H1 (cell line): ENCODE measurements around the gene PTPRF. TPM values are rescaled to one million over a fixed set of nuclear protein-coding genes. Genes with fewer than 3 reads are reported as not detected.

Source experiments
- CTCF ChIA-PET: fragments of 300-600 bp; sonication (Branson Sonifier 250); formaldehyde crosslinking; loops from one replicate; lab custom pipeline; 2021; ENCODE audit not compliant: partially characterized antibody; lab: Charles Lee
- POLR2A ChIA-PET: fragments of 300-600 bp; sonication (Branson Sonifier 250); formaldehyde crosslinking; loops from one replicate; lab custom pipeline; 2021; ENCODE audit warnings: inconsistent platforms; ENCODE audit not compliant: partially characterized antibody; lab: Charles Lee
- DNase-seq, 2 experiments: peaks; one replicate each; pipeline versions ENCODE4 v3.0.0 to v3.0.0-alpha.2; 2010 to 2022; ENCODE audit warnings: low spot score in 2 of 2, low read depth in 1 of 2, mixed read lengths in 1 of 2
- FAIRE-seq: peaks from 2 replicates; lab custom pipeline; 2011; peaks lifted over from hg19 to GRCh38; lab: Jason Lieb, UNC
- H2AFZ ChIP-seq: 2 replicates; pipeline ENCODE4 v1.8.1; 2012; ENCODE audit warnings: low read length, inconsistent platforms
- H2AK5ac ChIP-seq: 2 replicates; pipeline ENCODE4 v1.6.1; 2013; ENCODE audit warnings: low read depth, low read length
- H2BK120ac ChIP-seq: replicated peaks from 2 replicates; pipeline ENCODE3; 2013; ENCODE audit warnings: low read depth, low read length, inconsistent platforms
- H2BK12ac ChIP-seq: 2 replicates; pipeline ENCODE4 v1.6.1; 2013; ENCODE audit warnings: low read depth, low read length
- H2BK15ac ChIP-seq: 2 replicates; pipeline ENCODE4 v1.6.1; 2013; ENCODE audit warnings: low read length
- H2BK20ac ChIP-seq: 2 replicates; pipeline ENCODE4 v1.6.1; 2013; ENCODE audit warnings: low read length
- H2BK5ac ChIP-seq: 2 replicates; pipeline ENCODE4 v1.6.1; 2013; ENCODE audit warnings: low read depth, low read length
- H3K14ac ChIP-seq: 2 replicates; pipeline ENCODE4 v1.6.1; 2013; ENCODE audit warnings: inconsistent platforms; ENCODE audit not compliant: insufficient read length
- H3K18ac ChIP-seq: 2 replicates; pipeline ENCODE4 v1.6.1; 2013; ENCODE audit warnings: low read length; ENCODE audit errors: extremely low read depth
- H3K23ac ChIP-seq: 2 replicates; pipeline ENCODE4 v1.6.1; 2013; ENCODE audit warnings: inconsistent platforms; ENCODE audit not compliant: insufficient read length
- H3K23me2 ChIP-seq: 2 replicates; pipeline ENCODE4 v1.6.1; 2013; ENCODE audit warnings: low read depth, low read length
- H3K27ac ChIP-seq: 2 replicates; pipeline ENCODE4 v1.6.1; 2011; ENCODE audit warnings: low read depth, low read length, inconsistent platforms
- H3K27me3 ChIP-seq, 4 experiments: replicated peaks in 1 of 4; 1 replicate in 1 of 4; 2 replicates in 3 of 4; pipeline versions ENCODE4 v1.6.1 to v1.8.1; 2011 to 2013; ENCODE audit warnings: low read length in 3 of 4, mild to moderate bottlenecking in 3 of 4, inconsistent platforms in 2 of 4, mixed read lengths in 2 of 4, moderate library complexity in 1 of 4; ENCODE audit not compliant: control insufficient read depth in 3 of 4, insufficient read depth in 3 of 4; ENCODE audit errors: extremely low read depth in 1 of 4
- H3K36me3 ChIP-seq, 4 experiments: 2 replicates each; pipeline versions ENCODE4 v1.6.1 to v1.8.1; 2011 to 2013; ENCODE audit warnings: mild to moderate bottlenecking in 4 of 4, low read length in 3 of 4, moderate library complexity in 2 of 4, control low read depth in 1 of 4, inconsistent platforms in 1 of 4; ENCODE audit not compliant: insufficient read depth in 4 of 4, control insufficient read depth in 2 of 4
- H3K4ac ChIP-seq: replicated peaks from 2 replicates; pipeline ENCODE3; 2013; ENCODE audit warnings: low read length, low read depth, mixed read lengths, inconsistent platforms; ENCODE audit not compliant: insufficient read length
- H3K4me1 ChIP-seq, 4 experiments: replicated peaks in 1 of 4; 1 replicate in 1 of 4; 2 replicates in 3 of 4; pipeline versions ENCODE4 v1.6.1 to v1.8.1; 2011 to 2013; ENCODE audit warnings: low read length in 3 of 4, inconsistent platforms in 2 of 4, mixed read lengths in 1 of 4; ENCODE audit not compliant: insufficient read depth in 4 of 4, control insufficient read depth in 3 of 4
- H3K4me2 ChIP-seq, 2 experiments: 2 replicates each; pipeline versions ENCODE4 v1.6.1 to v1.8.1; 2011 to 2013; ENCODE audit warnings: low read depth in 2 of 2, low read length in 2 of 2, control low read depth in 1 of 2, inconsistent platforms in 1 of 2, mild to moderate bottlenecking in 1 of 2; ENCODE audit not compliant: insufficient read depth in 1 of 2
- H3K4me3 ChIP-seq, 4 experiments: fragments of 200-600, 300-600 bp in 1 of 4; sonication (generic), shearing (Covaris generic), sonication (Bioruptor Twin) in 1 of 4; 2 replicates each; pipeline versions ENCODE4 v1.5.1 to v1.8.1; 2011 to 2016; ENCODE audit warnings: low read length in 4 of 4, low read depth in 3 of 4, control low read depth in 2 of 4, inconsistent platforms in 2 of 4, mild to moderate bottlenecking in 2 of 4, mixed read lengths in 1 of 4, moderate library complexity in 1 of 4; ENCODE audit not compliant: insufficient read depth in 2 of 4; ENCODE audit errors: extremely low read depth in 1 of 4
- H3K56ac ChIP-seq: replicated peaks from 2 replicates; pipeline ENCODE3; 2013; ENCODE audit warnings: low read depth, mild to moderate bottlenecking, mixed read lengths, low read length, inconsistent platforms; ENCODE audit not compliant: insufficient read length
- H3K79me1 ChIP-seq: 2 replicates; pipeline ENCODE4 v1.6.1; 2013; ENCODE audit warnings: low read depth, low read length, control low read depth
- H3K79me2 ChIP-seq, 2 experiments: 2 replicates each; pipeline versions ENCODE4 v1.6.1 to v1.8.1; 2012 to 2013; ENCODE audit warnings: low read length in 2 of 2, mild to moderate bottlenecking in 2 of 2, inconsistent platforms in 1 of 2; ENCODE audit not compliant: insufficient read depth in 2 of 2, control insufficient read depth in 1 of 2
- H3K9ac ChIP-seq, 4 experiments: replicated peaks in 1 of 4; 1 replicate in 1 of 4; 2 replicates in 3 of 4; pipeline versions ENCODE4 v1.6.1 to v1.8.1; 2011 to 2013; ENCODE audit warnings: low read depth in 3 of 4, low read length in 3 of 4, control low read depth in 2 of 4, mild to moderate bottlenecking in 2 of 4, moderate library complexity in 2 of 4, inconsistent platforms in 1 of 4; ENCODE audit errors: extremely low read depth in 1 of 4
- H3K9me3 ChIP-seq, 2 experiments: 2 replicates each; pipeline versions ENCODE4 v1.6.1 to v1.8.1; 2012 to 2013; ENCODE audit warnings: mild to moderate bottlenecking in 2 of 2, moderate library complexity in 2 of 2, control low read depth in 1 of 2, inconsistent platforms in 1 of 2, low read depth in 1 of 2, low read length in 1 of 2, mixed read lengths in 1 of 2; ENCODE audit not compliant: insufficient read depth in 2 of 2
- H4K20me1 ChIP-seq, 2 experiments: replicated peaks in 1 of 2; 2 replicates each; pipeline versions ENCODE3 to v1.8.1; 2011 to 2013; ENCODE audit warnings: inconsistent platforms in 2 of 2, low read length in 2 of 2, mild to moderate bottlenecking in 1 of 2; ENCODE audit not compliant: insufficient read depth in 2 of 2, control insufficient read depth in 1 of 2
- H4K5ac ChIP-seq: 2 replicates; pipeline ENCODE4 v1.6.1; 2013; ENCODE audit warnings: low read length, low read depth, mixed read lengths, inconsistent platforms; ENCODE audit not compliant: insufficient read length
- H4K8ac ChIP-seq: 2 replicates; pipeline ENCODE4 v1.8.0; 2013; ENCODE audit warnings: mild to moderate bottlenecking, moderate library complexity, low read length, inconsistent platforms; ENCODE audit not compliant: insufficient read depth; ENCODE audit errors: extremely low read depth
- H4K91ac ChIP-seq: replicated peaks from 2 replicates; pipeline ENCODE3; 2013; ENCODE audit warnings: low read length, mixed read lengths, inconsistent platforms; ENCODE audit not compliant: insufficient read length
- CBX8 ChIP-seq: fragments of 300-800, 300-1000 bp; sonication (generic); IDR thresholded peaks from 2 replicates; pipeline ENCODE4 v1.7.1; 2016; ENCODE audit warnings: low read depth, low read length, borderline replicate concordance
- E2F6 ChIP-seq: IDR thresholded peaks from 2 replicates; pipeline ENCODE4 v1.6.1; 2012; ENCODE audit warnings: inconsistent platforms
- FOSL1 ChIP-seq: IDR thresholded peaks from 2 replicates; pipeline ENCODE4 v1.6.1; 2011; ENCODE audit warnings: mild to moderate bottlenecking, low read depth, low read length, moderate library complexity; ENCODE audit not compliant: insufficient read depth
- GABPA ChIP-seq: IDR thresholded peaks from 2 replicates; pipeline ENCODE4 v1.6.1; 2011; ENCODE audit warnings: mild to moderate bottlenecking, low read length, moderate library complexity, borderline replicate concordance; ENCODE audit not compliant: insufficient read depth
- HDAC6 ChIP-seq: IDR thresholded peaks from one replicate; pipeline ENCODE4 v1.7.1; 2012; ENCODE audit warnings: low read depth, mild to moderate bottlenecking, inconsistent platforms, low read length, moderate library complexity
- KDM1A ChIP-seq: fragments of 200-600, 300-600 bp; sonication (generic); IDR thresholded peaks from 2 replicates; pipeline ENCODE4 v1.7.1; 2016; ENCODE audit warnings: mild to moderate bottlenecking, low read length, borderline replicate concordance
- RBBP5 ChIP-seq: IDR thresholded peaks from 2 replicates; pipeline ENCODE4 v1.7.1; 2012; ENCODE audit warnings: low read depth, mild to moderate bottlenecking, inconsistent platforms, low read length, moderate library complexity, borderline replicate concordance
- RFX5 ChIP-seq: IDR thresholded peaks from 2 replicates; pipeline ENCODE4 v1.6.1; 2011; ENCODE audit warnings: low read depth, low read length, improper control_type of control experiment, borderline replicate concordance
- RNF2 ChIP-seq: fragments of 200-900, 300-1000 bp; sonication (generic); IDR thresholded peaks from 2 replicates; pipeline ENCODE4 v1.7.1; 2016; ENCODE audit warnings: borderline replicate concordance, low read depth, mild to moderate bottlenecking, antibody characterized with exemption, low read length; ENCODE audit not compliant: poor library complexity, severe bottlenecking; ENCODE audit errors: missing control alignments
- RXRA ChIP-seq: IDR thresholded peaks from 2 replicates; pipeline ENCODE4 v1.6.1; 2011; ENCODE audit warnings: low read depth, mild to moderate bottlenecking, low read length, moderate library complexity; ENCODE audit not compliant: insufficient read depth
- SUZ12 ChIP-seq: fragments of 200-600 bp; sonication (generic); IDR thresholded peaks from 2 replicates; pipeline ENCODE4 v1.6.1; 2012; ENCODE audit warnings: mild to moderate bottlenecking, inconsistent platforms, low read length, moderate library complexity, mixed read lengths
- TAF7 ChIP-seq: optimal IDR thresholded peaks from 2 replicates; pipeline ENCODE3; 2011; ENCODE audit warnings: low read depth, mild to moderate bottlenecking, inconsistent platforms, low read length, moderate library complexity, borderline replicate concordance
- WGBS, 2 experiments: shearing (Covaris generic) in 1 of 2; methylation state at CpG; one replicate each; pipeline versions ENCODE4 v1.1.6 to v1.1.7; 2013 to 2015; ENCODE audit warnings: low lambda C conversion rate in 2 of 2, mixed read lengths in 2 of 2, inconsistent platforms in 1 of 2, low coverage in 1 of 2, missing lambda C conversion rate in 1 of 2; ENCODE audit not compliant: insufficient replicate concordance in 2 of 2, insufficient coverage in 1 of 2, insufficient read length in 1 of 2; ENCODE audit errors: extremely low coverage in 1 of 2, missing lambda C conversion rate in 1 of 2; 5-methylcytosine and 5-hydroxymethylcytosine counted together
- polyA plus RNA-seq, 7 experiments: library from polyadenylated mRNA; depleted of rRNA in 3 of 7; stranded (reverse) in 5 of 7; unstranded in 2 of 7; fragments of >200 nt in 5 of 7; fragments of 200-250 nt in 2 of 7; gene quantifications; 1 replicate in 5 of 7; 2 replicates in 1 of 7; 4 replicates in 1 of 7; pipeline versions ENCODE4 v1.2.1 to v1.2.3, GENCODE V29; 2011 to 2013; ENCODE audit warnings: missing spikeins in 2 of 7, mixed read lengths in 2 of 7
- total RNA-seq: library from RNA; stranded (reverse); fragmentation: NEBNext Ultra II Directional; extraction: Animal tissue kit (Norgen Biotek cat#: 25700); gene quantifications from 2 replicates; pipeline ENCODE4 v1.2.1, GENCODE V29; 2021

PTPRF gene
- total and polyA plus RNA-seq, 2 of the 8 experiments (the other 6 are each of a cell fraction or from before 2014, with no cell fraction given) = 136 to 231 TPM

GRCh38 chr1:43620956-43621355 lies 90.3 kb downstream of the PTPRF start:
- Histone ChIP-seq H2BK120ac (no peak overlapping the region), H3K9ac (no peak overlapping the region), H3K79me1 (no peaks in the 10 kb centered on the region), H3K14ac (no peak overlapping the region), H3K4me2 (no peak overlapping the region), H3K79me2 (no peaks in the 10 kb centered on the region), H3K27ac (no peak overlapping the region), H2BK12ac (no peak overlapping the region), H2AFZ (no peak overlapping the region), H3K9me3 (no peaks in the 10 kb centered on the region), H3K4me1 (no peaks in the 10 kb centered on the region), H2BK20ac (no peak overlapping the region), H3K18ac (no peak overlapping the region), H4K91ac (no peak overlapping the region), H4K20me1 (peaks cover 3 to 8% of the 10 kb centered on the region in 2 experiments), H2BK15ac (no peak overlapping the region), H3K27me3 (no peaks in the 10 kb centered on the region), H3K23ac (no peak overlapping the region), H3K4me3 (no peak overlapping the region), H2BK5ac (no peak overlapping the region), H3K4ac (no peak overlapping the region), H4K5ac (no peak overlapping the region), H3K56ac (no peak overlapping the region), H2AK5ac (no peak overlapping the region), H4K8ac (no peak overlapping the region), H3K23me2 (no peaks in the 10 kb centered on the region), H3K36me3 (peaks cover 17 to 49% (median 41%) of the 10 kb centered on the region in 4 experiments)
- DNase-seq (no peak), FAIRE-seq (no peak)
- 86% methylated on average over 16 of the region's 16 CpGs; no CpG with 5 or more reads in 1 of the 2 experiments for WGBS, 2 experiments
- CTCF ChIA-PET = no interaction called here
- POLR2A ChIA-PET = interaction anchor here (2.1 to 7.0 kb wide), 2 partner anchors 15 to 30 kb away, joined by 8 to 32 read pairs; partner anchors contain the start of gene KDM4A
- TF ChIP-seq RBBP5 (no peak), RXRA (no peak), GABPA (no peak), E2F6 (no peak), RNF2 (no peak), TAF7 (no peak), RFX5 (no peak), FOSL1 (no peak), CBX8 (no peak), SUZ12 (no peak), KDM1A (no peak), HDAC6 (no peak)
